Left lung (tissue), 10 donors: ENCODE measurements around the gene LRPPRC. TPM values are rescaled to one million over a fixed set of nuclear protein-coding genes. Genes with fewer than 3 reads are reported as not detected.
A peak's percentile ranks its signal among the peaks of the same experiment; 100 is the strongest.

Experiments
- ATAC-seq: fragments of 200-7000 bp; cut with Tn5 transposase; one replicate; pipeline ENCODE4 v1.9.1; 2020; ENCODE audit warnings: moderate library complexity
- DNase-seq, 4 donors: peaks; one replicate each; pipeline ENCODE4 v3.0.0-alpha.2; 2013 to 2020
- H3K27ac ChIP-seq, 2 donors: fragments of 200-600 bp; sonication (generic) in 1 of 2; one replicate each; pipeline versions ENCODE4 v1.5.0 to v1.8.0; 2020 to 2021
- H3K27me3 ChIP-seq, 2 donors: fragments of 200-600 bp; sonication (generic) in 1 of 2; one replicate each; pipeline versions ENCODE4 v1.5.0 to v1.8.0; 2020 to 2021
- H3K36me3 ChIP-seq, 2 donors: fragments of 200-600 bp; sonication (generic) in 1 of 2; one replicate each; pipeline versions ENCODE4 v1.5.0 to v1.8.0; 2020 to 2021
- H3K4me1 ChIP-seq, 2 donors: fragments of 200-600 bp; one replicate each; pipeline ENCODE4 v1.8.0; 2021
- H3K4me3 ChIP-seq, 2 donors: fragments of 200-600 bp; sonication (generic) in 1 of 2; one replicate each; pipeline versions ENCODE4 v1.5.0 to v1.8.0; 2020 to 2021; ENCODE audit warnings: mild to moderate bottlenecking in 1 of 2
- H3K9me3 ChIP-seq, 2 donors: fragments of 200-600 bp; sonication (generic) in 1 of 2; one replicate each; pipeline versions ENCODE4 v1.5.0 to v1.8.0; 2020 to 2021
- CTCF ChIP-seq, 2 donors: fragments of 200-600 bp; sonication (generic) in 1 of 2; IDR thresholded peaks; one replicate each; pipeline versions ENCODE4 v1.5.0 to v1.8.0; 2021; ENCODE audit warnings: antibody characterized with exemption in 2 of 2
- intact Hi-C, 2 donors: fragments of 100-400 bp; cut with DNase I; formaldehyde crosslinking; loops; one replicate each; pipeline versions ENCODE4 v1.11.2 to v1.14.2; 2022
- polyA plus RNA-seq, 6 donors: library from polyadenylated mRNA; unstranded; fragments of 120-200 nt; gene quantifications; one replicate each; pipeline ENCODE4 v1.2.1, GENCODE V29; 2013; ENCODE audit not compliant: insufficient read length in 6 of 6
- total RNA-seq, 2 donors: library from RNA; stranded (reverse); fragmentation: NEBNext Ultra II Directional; extraction: Animal tissue kit (Norgen Biotek cat#: 25700); gene quantifications; one replicate each; pipeline ENCODE4 v1.2.1, GENCODE V29; 2021
- donor health status: DM: no; HTN: yes; CAD: no.
- donor health status: DM: no; HTN: no; CAD: no.

The LRPPRC gene
- total and polyA plus RNA-seq, 8 donors: 63.1 to 112 (median 98.5) TPM

GRCh38 chr2:43905371-43905803 is 90.4 kb downstream of the LRPPRC start:
- TF ChIP-seq CTCF (IDR thresholded peaks at IDR 0.05): no peak
- H3K27me3 ChIP-seq: no peaks in the 10 kb centered on the region
- no peaks in the 10 kb centered on the region for H3K9me3 ChIP-seq
- DNase-seq: no peak
- peaks cover 0 to 55% of the 10 kb centered on the region in 2 donors for H3K36me3 ChIP-seq
- no peak overlapping the region for H3K4me3 ChIP-seq
- ATAC-seq: no peak
- no peak overlapping the region for H3K27ac ChIP-seq
- no peaks in the 10 kb centered on the region for H3K4me1 ChIP-seq
- intact Hi-C loops: no loop called here

- Histone ChIP-seq H3K27ac (no peak overlapping the region), H3K9me3 (no peaks in the 10 kb centered on the region), H3K36me3 (peaks cover 0 to 61% of the 10 kb centered on the region in 2 donors), H3K4me3 (no peak overlapping the region), H3K27me3 (no peaks in the 10 kb centered on the region), H3K4me1 (no peaks in the 10 kb centered on the region)
- ATAC-seq (no peak), DNase-seq (no peak)
- TF ChIP-seq CTCF (IDR thresholded peaks at IDR 0.05): no peak
- intact Hi-C loops: no loop called here
These were observed 96.2 kb downstream of the LRPPRC start for GRCh38 chr2:43899589-43899988.

GRCh38 chr2:43898838-43899346 is 96.9 kb downstream of the LRPPRC start:
- intact Hi-C loops: no loop called here
- DNase-seq (no peak), ATAC-seq (peak; percentile 55)
- H3K4me1 ChIP-seq: no peaks in the 10 kb centered on the region
- H3K27ac ChIP-seq: peak overlapping the region in 1 of 2 donors; percentile 14
- H3K36me3 ChIP-seq: peaks cover 0 to 64% of the 10 kb centered on the region in 2 donors
- H3K4me3 ChIP-seq: no peak overlapping the region
- H3K27me3 ChIP-seq: no peaks in the 10 kb centered on the region
- H3K9me3 ChIP-seq: no peaks in the 10 kb centered on the region
- TF ChIP-seq CTCF (IDR thresholded peaks at IDR 0.05): no peak

- Histone ChIP-seq H3K27ac (peak overlapping the region in 1 of 2 donors; percentile 14), H3K36me3 (peaks cover 0 to 69% of the 10 kb centered on the region in 2 donors)
- peak in 3 of 4 donors; percentile 54 to 83 (median 56) for DNase-seq
These were observed 97.5 kb downstream of the LRPPRC start for GRCh38 chr2:43898134-43898837.

More at GRCh38 chr2:43898134-43898837, 97.5 kb downstream of the LRPPRC start:
- no peak overlapping the region for H3K4me3 ChIP-seq
- H3K9me3 ChIP-seq: no peaks in the 10 kb centered on the region
- peak; percentile 94 for ATAC-seq
- TF ChIP-seq CTCF (IDR thresholded peaks at IDR 0.05): peak in 1 of 2 donors; percentile 24
- intact Hi-C loops: no loop called here
- no peaks in the 10 kb centered on the region for H3K4me1 ChIP-seq
- H3K27me3 ChIP-seq: no peaks in the 10 kb centered on the region
